A549 (cell line): ENCODE data around the gene HPCAL1. TPM values are rescaled to one million over a fixed set of nuclear protein-coding genes. Genes with fewer than 3 reads are reported as not detected.

Source experiments
- ATAC-seq, 2 experiments: fragments of 200-7000 bp in 1 of 2; fragments of >200 bp in 1 of 2; cut with Nextera tagmentation in 1 of 2; cut with Tn5 transposase in 1 of 2; 3 replicates each; pipeline versions ENCODE4 v1.8.0 to v1.9.1; 2018 to 2020; ENCODE audit warnings: mild to moderate bottlenecking in 1 of 2, moderate library complexity in 1 of 2
- CTCF ChIA-PET: fragments of 300-600 bp; sonication (Branson Sonifier 250); formaldehyde crosslinking; extraction: SDS; loops from one replicate; lab custom pipeline; 2021; ENCODE audit warnings: antibody characterized with exemption, inconsistent platforms; lab: Yijun Ruan, JAX
- POLR2A ChIA-PET: fragments of 350-600 bp; formaldehyde crosslinking; extraction: SDS; loops from one replicate; lab custom pipeline; 2021; ENCODE audit warnings: antibody characterized with exemption, inconsistent platforms; lab: Yijun Ruan, JAX
- DNase-seq, 2 experiments: peaks; one replicate each; pipeline versions ENCODE4 v3.0.0 to v3.0.0-alpha.2; 2011 to 2016; ENCODE audit warnings: low read depth in 1 of 2, low spot score in 1 of 2
- FAIRE-seq: peaks from 2 replicates; lab custom pipeline; 2011; peaks lifted over from hg19 to GRCh38; lab: Jason Lieb, UNC
- H3K27ac ChIP-seq, 2 experiments: fragments of >200 bp; sonication (Bioruptor Twin); formaldehyde crosslinking; 3 replicates each; pipeline ENCODE4 v1.5.1; 2016 to 2017
- H3K4me1 ChIP-seq: fragments of >200 bp; sonication (Bioruptor Twin); formaldehyde crosslinking; 3 replicates; pipeline ENCODE4 v1.6.1; 2016
- H3K4me2 ChIP-seq: fragments of >200 bp; sonication (Bioruptor Twin); formaldehyde crosslinking; 3 replicates; pipeline ENCODE4 v1.6.1; 2016
- H3K4me3 ChIP-seq: fragments of >200 bp; sonication (Bioruptor Twin); formaldehyde crosslinking; 3 replicates; pipeline ENCODE4 v1.5.1; 2016
- H3K9me3 ChIP-seq: fragments of >200 bp; sonication (Bioruptor Twin); formaldehyde crosslinking; 3 replicates; pipeline ENCODE4 v1.6.1; 2016
- BCL3 ChIP-seq: fragments of >200 bp; sonication (Bioruptor Twin); formaldehyde crosslinking; IDR thresholded peaks from 3 replicates; pipeline ENCODE4 v1.6.1; 2016
- CBX8 ChIP-seq: fragments of 200-600 bp; sonication (generic); IDR thresholded peaks from 2 replicates; pipeline ENCODE4 v1.6.1; 2016
- CTCF ChIP-seq: fragments of >200 bp; sonication (Bioruptor Twin); formaldehyde crosslinking; IDR thresholded peaks from 3 replicates; pipeline ENCODE4 v1.5.1; 2016
- E2F6 ChIP-seq: IDR thresholded peaks from 2 replicates; pipeline ENCODE4 v1.6.1; 2012; ENCODE audit warnings: low read depth, borderline replicate concordance
- EP300 ChIP-seq, 2 experiments: fragments of >200 bp; sonication (Bioruptor Twin); formaldehyde crosslinking; IDR thresholded peaks; 2 replicates in 1 of 2; 3 replicates in 1 of 2; pipeline ENCODE4 v1.6.1; 2016 to 2017
- FOSB ChIP-seq: fragments of 250-450 bp; sonication (Bioruptor Pico); IDR thresholded peaks from 2 replicates; pipeline ENCODE4 v1.5.0; 2020; ENCODE audit warnings: mild to moderate bottlenecking, moderate library complexity
- GATA3 ChIP-seq: IDR thresholded peaks from 2 replicates; pipeline ENCODE4 v1.6.1; 2012; ENCODE audit warnings: borderline replicate concordance
- HES2 ChIP-seq: fragments of >200 bp; sonication (Bioruptor Twin); formaldehyde crosslinking; IDR thresholded peaks from 2 replicates; pipeline ENCODE4 v1.6.1; 2016
- HMGXB4 ChIP-seq: fragments of 250-450 bp; sonication (Bioruptor Pico); IDR thresholded peaks from 2 replicates; pipeline ENCODE4 v1.5.0; 2021; ENCODE audit warnings: mild to moderate bottlenecking, moderate library complexity, borderline replicate concordance
- HOXA7 ChIP-seq: fragments of 250-450 bp; sonication (Bioruptor Pico); IDR thresholded peaks from 2 replicates; pipeline ENCODE4 v1.5.0; 2020; ENCODE audit warnings: mild to moderate bottlenecking, moderate library complexity
- HOXB13 ChIP-seq: fragments of 250-450 bp; sonication (Bioruptor Pico); IDR thresholded peaks from 2 replicates; pipeline ENCODE4 v1.5.0; 2020; ENCODE audit warnings: low read depth, mild to moderate bottlenecking, moderate library complexity
- HOXB5 ChIP-seq: fragments of 250-450 bp; sonication (Bioruptor Pico); IDR thresholded peaks from 2 replicates; pipeline ENCODE4 v1.5.0; 2020; ENCODE audit warnings: mild to moderate bottlenecking, moderate library complexity
- MAX ChIP-seq: IDR thresholded peaks from 2 replicates; pipeline ENCODE4 v1.6.1; 2012
- NR3C1 ChIP-seq: fragments of >200 bp; sonication (Bioruptor Twin); formaldehyde crosslinking; IDR thresholded peaks from 3 replicates; pipeline ENCODE4 v1.6.1; 2017
- POLR2A ChIP-seq: IDR thresholded peaks from 2 replicates; pipeline ENCODE4 v1.6.1; 2012; ENCODE audit warnings: mild to moderate bottlenecking, low read length
- POLR2AphosphoS2 ChIP-seq: conservative IDR thresholded peaks from 2 replicates; pipeline ENCODE4 v1.6.1; 2012; ENCODE audit warnings: low read length, improper control_type of control experiment, inconsistent platforms
- RARB ChIP-seq: fragments of 250-450 bp; sonication (Bioruptor Pico); IDR thresholded peaks from 2 replicates; pipeline ENCODE4 v1.8.0; 2021; ENCODE audit warnings: mild to moderate bottlenecking, moderate library complexity
- SMC3 ChIP-seq: fragments of >200 bp; sonication (Bioruptor Twin); formaldehyde crosslinking; IDR thresholded peaks from 3 replicates; pipeline ENCODE4 v1.6.1; 2018; ENCODE audit warnings: inconsistent platforms
- USF2 ChIP-seq: fragments of 450-650 bp; IDR thresholded peaks from 2 replicates; pipeline ENCODE4 v1.6.1; 2014; ENCODE audit warnings: antibody characterized with exemption
- ZNF302 ChIP-seq: fragments of 250-450 bp; sonication (Bioruptor Pico); IDR thresholded peaks from 2 replicates; pipeline ENCODE4 v1.9.0; 2021; ENCODE audit warnings: inconsistent platforms, mild to moderate bottlenecking, moderate library complexity
- WGBS: methylation state at CpG from one replicate; pipeline ENCODE4 v1.1.6; 2017; ENCODE audit errors: missing lambda C conversion rate; 5-methylcytosine and 5-hydroxymethylcytosine counted together
- polyA plus RNA-seq, 4 experiments: library from polyadenylated mRNA; depleted of rRNA in 3 of 4; stranded (reverse); fragments of >200 nt; fragmentation: RNase III in 1 of 4; extraction: RNeasy Plus Mini Kit Qiagen cat#74134 plus additional on column Dnase treatment in 1 of 4; gene quantifications; 2 replicates in 3 of 4; 3 replicates in 1 of 4; pipeline ENCODE4 v1.2.3, GENCODE V29; 2011 to 2017

Gene HPCAL1
- polyA plus RNA-seq, 2 of the 4 experiments (the other 2 are of a cell fraction) = 44.4 to 66.4 TPM

GRCh38 chr2:10430886-10431622 lies 128.3 kb downstream of the HPCAL1 start:
- Histone ChIP-seq H3K4me2 (no peak overlapping the region), H3K9me3 (no peaks in the 10 kb centered on the region), H3K27ac (no peak overlapping the region), H3K4me3 (no peak overlapping the region), H3K4me1 (peaks cover 18% of the 10 kb centered on the region)
- DNase-seq (no peak), FAIRE-seq (no peak), ATAC-seq (no peak)
- ChIA-PET POLR2A (no interaction called here), CTCF (interaction anchor here (1.3 to 12.0 kb wide), 6 partner anchors 11 to 359 kb away, joined by 3 to 322 read pairs (median 182); partner anchors contain the start of genes CYS1 and RRM2)
- 87% methylated on average over 8 of the region's 8 CpGs for WGBS
- TF ChIP-seq POLR2AphosphoS2 (no peak), MAX (no peak), USF2 (no peak), SMC3 (no peak), NR3C1 (no peak), RARB (no peak), HES2 (no peak), E2F6 (no peak), ZNF302 (no peak), HMGXB4 (CRISPR knock-in tag) (no peak), HOXA7 (CRISPR knock-in tag) (no peak), HOXB5 (CRISPR knock-in tag) (no peak), HOXB13 (CRISPR knock-in tag) (no peak), GATA3 (no peak), CBX8 (no peak)

GRCh38 chr2:10431797-10432196 lies 129.1 kb downstream of the HPCAL1 start:
- ATAC-seq (no peak), DNase-seq (no peak), FAIRE-seq (no peak)
- Histone ChIP-seq H3K4me1 (peaks cover 18% of the 10 kb centered on the region), H3K4me2 (no peak overlapping the region), H3K9me3 (no peaks in the 10 kb centered on the region), H3K27ac (no peak overlapping the region; a peak in 1 of 6 replicates), H3K4me3 (no peak overlapping the region)
- ChIA-PET CTCF (interaction anchor here (1.2 to 12.0 kb wide), 8 partner anchors 11 to 383 kb away, joined by 3 to 322 read pairs (median 134); partner anchors contain the start of genes CYS1, ODC1 and RRM2), POLR2A (no interaction called here)
- TF ChIP-seq CTCF = no peak
- TF ChIP-seq POLR2A = no peak
- no peak for TF ChIP-seq FOSB
- no peak for TF ChIP-seq HMGXB4 (CRISPR knock-in tag)
- TF ChIP-seq EP300 (IDR thresholded peaks at IDR 0.05) = no peak
- no peak for TF ChIP-seq BCL3
- 88% methylated on average over 16 of the region's 16 CpGs for WGBS
